Common myeloid progenitor, CD34-positive (primary cell): Measurements from ENCODE around the gene MCTP2.
A peak's percentile ranks its signal among the peaks of the same experiment; 100 is the strongest.

Source experiments
- CTCF ChIA-PET: fragments of 350-600 bp; sonication (Branson Sonifier 250); formaldehyde crosslinking; loops from one replicate; lab custom pipeline; 2021; ENCODE audit warnings: antibody characterized with exemption; lab: Charles Lee
- POLR2A ChIA-PET: fragments of 350-600 bp; sonication (Branson Sonifier 250); formaldehyde crosslinking; loops from one replicate; lab custom pipeline; 2021; ENCODE audit warnings: antibody characterized with exemption; lab: Charles Lee
- DNase-seq, 3 donors: peaks; one replicate each; pipeline versions ENCODE4 v3.0.0 to v3.0.0-alpha.2; 2013
- H3K27ac ChIP-seq, 2 experiments: 1 replicate in 1 of 2; 2 replicates in 1 of 2; pipeline ENCODE4 v1.7.0; 2013; ENCODE audit warnings: inconsistent platforms in 2 of 2, low read length in 2 of 2, mild to moderate bottlenecking in 2 of 2, low read depth in 1 of 2, moderate library complexity in 1 of 2; ENCODE audit not compliant: severe bottlenecking in 2 of 2, insufficient read depth in 1 of 2, poor library complexity in 1 of 2
- H3K27me3 ChIP-seq, 5 experiments: replicated peaks in 2 of 5; 1 replicate in 3 of 5; 2 replicates in 2 of 5; pipeline versions ENCODE4 v1.6.1 to v1.7.0; 2013; ENCODE audit warnings: low read length in 4 of 5, mild to moderate bottlenecking in 2 of 5, moderate library complexity in 2 of 5, inconsistent platforms in 1 of 5; ENCODE audit not compliant: insufficient read depth in 5 of 5, control insufficient read depth in 4 of 5
- H3K36me3 ChIP-seq, 4 experiments: 1 replicate in 2 of 4; 2 replicates in 2 of 4; pipeline versions ENCODE4 v1.6.1 to v1.7.0; 2013; ENCODE audit warnings: low read length in 3 of 4, control low read depth in 1 of 4, mild to moderate bottlenecking in 1 of 4; ENCODE audit not compliant: control insufficient read depth in 4 of 4, insufficient read depth in 4 of 4
- H3K4me1 ChIP-seq, 4 experiments: 1 replicate in 3 of 4; 2 replicates in 1 of 4; pipeline versions ENCODE4 v1.6.1 to v1.7.1; 2013; ENCODE audit warnings: low read length in 3 of 4, mild to moderate bottlenecking in 3 of 4, control low read depth in 1 of 4, inconsistent platforms in 1 of 4, moderate library complexity in 1 of 4; ENCODE audit not compliant: control insufficient read depth in 4 of 4, insufficient read depth in 4 of 4; ENCODE audit errors: control extremely low read depth in 1 of 4
- H3K4me3 ChIP-seq, 7 experiments: 1 replicate in 4 of 7; 2 replicates in 3 of 7; pipeline versions ENCODE4 v1.5.1 to v1.7.0; 2013; ENCODE audit warnings: mild to moderate bottlenecking in 7 of 7, low read length in 6 of 7, moderate library complexity in 6 of 7, inconsistent platforms in 2 of 7, low read depth in 2 of 7, control low read depth in 1 of 7; ENCODE audit not compliant: insufficient read depth in 4 of 7, control insufficient read depth in 1 of 7; ENCODE audit errors: extremely low read depth in 1 of 7
- H3K9me3 ChIP-seq, 5 experiments: 1 replicate in 4 of 5; 2 replicates in 1 of 5; pipeline versions ENCODE4 v1.6.1 to v1.7.1; 2013; ENCODE audit warnings: low read length in 4 of 5, mild to moderate bottlenecking in 2 of 5, inconsistent platforms in 1 of 5, low read depth in 1 of 5, moderate library complexity in 1 of 5; ENCODE audit not compliant: control insufficient read depth in 4 of 5, insufficient read depth in 2 of 5; ENCODE audit errors: control extremely low read depth in 1 of 5
- WGBS: methylation state at CpG from one replicate; pipeline ENCODE4 v1.1.5; 2013; ENCODE audit not compliant: insufficient coverage; 5-methylcytosine and 5-hydroxymethylcytosine counted together

Gene MCTP2

DNA sequence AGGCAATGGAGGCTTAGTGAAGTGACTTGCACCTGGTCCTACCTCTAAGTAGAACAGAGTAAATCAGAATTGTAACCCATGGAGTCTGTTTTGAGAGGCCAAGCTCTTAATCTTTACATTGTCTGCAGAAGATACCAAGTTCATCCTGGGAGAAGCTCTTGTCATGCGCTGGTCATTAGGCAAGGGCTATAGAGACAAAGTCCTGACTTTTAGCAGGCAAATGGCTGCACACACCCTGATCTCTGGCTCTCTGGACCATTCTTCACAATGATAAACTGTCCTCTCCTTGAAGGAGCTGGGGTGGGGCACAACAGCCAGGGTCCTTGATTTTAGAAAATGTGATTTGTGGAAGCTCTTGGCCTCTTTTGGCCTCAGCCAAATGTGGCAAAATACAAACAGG, 65.4 kb downstream of the MCTP2 start:
- CTCF ChIA-PET: interaction anchor here (0.7 to 3.1 kb wide), 7 partner anchors 9 to 131 kb away, joined by 3 to 26 read pairs (median 5); no protein-coding TSS in a partner anchor
- 100% methylated on average over 1 of the region's 1 CpG for WGBS
- Histone ChIP-seq H3K4me3 (no peak overlapping the region), H3K4me1 (peaks cover 42 to 81% (median 59%) of the 10 kb centered on the region in 4 experiments), H3K27ac (peak overlapping the region in 1 of 2 experiments; percentile 73), H3K36me3 (peaks cover 0 to 31% (median 1%) of the 10 kb centered on the region in 4 experiments), H3K27me3 (no peaks in the 10 kb centered on the region), H3K9me3 (peaks cover 0 to 7% (median 0%) of the 10 kb centered on the region in 5 experiments)
- DNase-seq: no peak
- POLR2A ChIA-PET: interaction anchor here (0.7 kb wide), 1 partner anchor 65 kb away, joined by 3 read pairs; the partner anchor contains the start of gene MCTP2

DNA sequence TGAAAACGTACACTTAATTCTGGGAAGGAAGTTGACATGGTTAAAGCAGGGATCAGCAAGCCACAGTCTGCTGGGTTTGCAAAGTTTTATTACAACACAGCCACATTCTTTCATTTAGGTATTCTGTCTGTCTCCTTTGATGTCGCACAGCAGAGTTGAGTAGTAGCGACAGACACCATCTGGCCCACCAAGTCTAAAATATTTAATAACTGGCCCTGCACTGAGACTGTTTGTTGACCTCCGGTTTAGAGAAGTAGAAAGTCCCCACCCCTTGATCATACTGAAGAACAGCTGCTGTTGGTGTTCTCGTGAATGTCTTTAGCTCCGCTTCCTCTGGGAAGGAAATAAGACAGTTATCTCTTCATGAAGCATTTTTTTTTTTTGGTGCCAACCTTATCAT, 66.2 kb downstream of the MCTP2 start:
- H3K36me3 ChIP-seq: peaks cover 2 to 40% (median 6%) of the 10 kb centered on the region in 4 experiments
- peaks cover 37 to 83% (median 63%) of the 10 kb centered on the region in 4 experiments for H3K4me1 ChIP-seq
- H3K27ac ChIP-seq: peak overlapping the region; percentile 12 to 73
- no peaks in the 10 kb centered on the region for H3K27me3 ChIP-seq
- ChIA-PET POLR2A (interaction anchor here (0.6 to 1.1 kb wide), 2 partner anchors 11 to 66 kb away, joined by 3 read pairs; partner anchors contain the start of gene MCTP2), CTCF (interaction anchor here (1.2 to 3.1 kb wide), 4 partner anchors 9 to 132 kb away, joined by 4 to 26 read pairs (median 5); no protein-coding TSS in a partner anchor)
- peak overlapping the region in 4 of 7 experiments; percentile 12 to 60 (median 38) for H3K4me3 ChIP-seq
- WGBS: 0% methylated on average over 2 of the region's 6 CpGs
- H3K9me3 ChIP-seq: peaks cover 0 to 7% (median 0%) of the 10 kb centered on the region in 5 experiments
- peak in 2 of 3 donors; percentile 70 to 82 for DNase-seq

DNA sequence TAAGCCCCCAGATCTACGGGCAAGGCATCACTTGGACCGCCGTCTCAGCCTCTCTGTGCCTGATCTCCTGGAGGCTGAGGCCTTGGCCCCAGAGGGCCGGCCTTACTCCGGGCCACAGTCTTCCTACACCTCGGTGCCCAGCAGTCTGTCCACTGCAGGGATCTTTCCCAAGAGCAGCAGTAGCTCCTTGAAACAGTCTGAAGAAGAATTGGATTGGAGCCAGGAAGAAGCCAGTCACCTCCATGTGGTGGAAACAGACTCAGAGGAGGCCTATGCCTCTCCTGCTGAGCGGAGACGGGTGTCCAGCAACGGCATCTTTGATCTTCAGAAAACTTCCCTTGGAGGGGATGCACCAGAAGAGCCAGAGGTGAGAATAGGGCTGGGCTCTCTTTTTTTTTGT, 67.0 kb downstream of the MCTP2 start:
- peaks cover 3 to 43% (median 8%) of the 10 kb centered on the region in 4 experiments for H3K36me3 ChIP-seq
- peaks cover 0 to 10% (median 0%) of the 10 kb centered on the region in 5 experiments for H3K9me3 ChIP-seq
- CTCF ChIA-PET: interaction anchor here (1.2 to 3.1 kb wide), 4 partner anchors 8 to 75 kb away, joined by 4 to 26 read pairs (median 6); no protein-coding TSS in a partner anchor
- H3K4me1 ChIP-seq: peaks cover 32 to 76% (median 59%) of the 10 kb centered on the region in 4 experiments
- no peaks in the 10 kb centered on the region for H3K27me3 ChIP-seq
- POLR2A ChIA-PET: interaction anchor here (1.1 kb wide), 1 partner anchor 67 kb away, joined by 3 read pairs; the partner anchor contains the start of gene MCTP2
- DNase-seq: no peak
- peak overlapping the region; percentile 12 to 73 for H3K27ac ChIP-seq
- WGBS: 100% methylated on average over 9 of the region's 9 CpGs
- peak overlapping the region in 4 of 7 experiments; percentile 5 to 54 (median 38) for H3K4me3 ChIP-seq

DNA sequence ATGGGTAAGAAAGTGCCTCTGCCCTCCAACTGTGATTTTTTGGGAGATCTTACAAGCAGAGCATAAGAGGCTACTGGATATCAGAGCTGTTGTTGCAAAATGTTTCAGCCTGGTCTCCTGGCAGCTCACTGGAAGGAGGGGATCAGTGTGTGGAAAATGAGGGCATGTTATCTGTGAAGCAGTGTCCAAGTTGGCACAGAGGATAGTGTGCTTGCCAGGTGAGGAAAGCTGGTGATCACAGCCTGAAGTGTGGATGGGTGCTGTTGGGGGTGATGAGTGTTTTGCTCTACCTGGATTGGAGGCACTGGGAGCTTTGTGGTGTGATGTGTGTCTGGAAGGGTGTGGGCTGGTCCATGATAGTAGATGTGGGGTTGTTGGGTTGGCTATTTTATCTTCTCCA, 69.3 kb downstream of the MCTP2 start:
- H3K27ac ChIP-seq: no peak overlapping the region
- no peaks in the 10 kb centered on the region for H3K27me3 ChIP-seq
- H3K4me3 ChIP-seq: no peak overlapping the region
- CTCF ChIA-PET: interaction anchor here (1.0 to 2.2 kb wide), 4 partner anchors 12 to 136 kb away, joined by 3 to 10 read pairs (median 5); no protein-coding TSS in a partner anchor
- peaks cover 0 to 7% (median 0%) of the 10 kb centered on the region in 5 experiments for H3K9me3 ChIP-seq
- H3K36me3 ChIP-seq: peaks cover 6 to 54% (median 14%) of the 10 kb centered on the region in 4 experiments
- POLR2A ChIA-PET: no interaction called here
- DNase-seq: no peak
- peaks cover 23 to 73% (median 53%) of the 10 kb centered on the region in 4 experiments for H3K4me1 ChIP-seq

DNA sequence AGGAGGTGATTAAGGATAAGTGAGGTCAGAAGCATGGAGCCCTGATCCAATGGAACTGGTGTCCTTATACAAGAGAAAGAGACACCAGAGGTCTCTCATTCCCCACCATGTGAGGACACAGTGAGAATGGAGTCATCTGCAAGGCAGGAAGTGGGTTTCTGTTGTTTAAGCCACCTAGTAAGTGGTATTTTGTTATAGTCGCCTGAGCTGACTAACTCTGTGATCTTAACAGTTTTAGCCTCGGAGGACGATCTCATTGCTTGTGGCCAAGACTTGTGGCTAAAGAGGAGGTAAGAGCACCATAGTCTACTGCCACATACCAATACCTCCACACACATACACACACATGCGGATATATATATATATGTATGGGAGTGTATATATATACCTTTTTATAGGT, 73.8 kb downstream of the MCTP2 start:
- peaks cover 11 to 59% (median 42%) of the 10 kb centered on the region in 4 experiments for H3K4me1 ChIP-seq
- peak overlapping the region in 1 of 7 experiments; percentile 25 for H3K4me3 ChIP-seq
- H3K9me3 ChIP-seq: peaks cover 0 to 7% (median 0%) of the 10 kb centered on the region in 5 experiments
- no CpG with 5 or more reads among the region's 4 CpGs for WGBS
- H3K27me3 ChIP-seq: no peaks in the 10 kb centered on the region
- DNase-seq: peak in 2 of 3 donors; percentile 63 to 78
- CTCF ChIA-PET: interaction anchor here (1.0 to 9.7 kb wide), 8 partner anchors 10 to 141 kb away, joined by 3 to 84 read pairs (median 10); partner anchors contain the start of gene MCTP2
- POLR2A ChIA-PET: no interaction called here
- H3K27ac ChIP-seq: no peak overlapping the region
- H3K36me3 ChIP-seq: peaks cover 6 to 82% (median 24%) of the 10 kb centered on the region in 4 experiments

DNA sequence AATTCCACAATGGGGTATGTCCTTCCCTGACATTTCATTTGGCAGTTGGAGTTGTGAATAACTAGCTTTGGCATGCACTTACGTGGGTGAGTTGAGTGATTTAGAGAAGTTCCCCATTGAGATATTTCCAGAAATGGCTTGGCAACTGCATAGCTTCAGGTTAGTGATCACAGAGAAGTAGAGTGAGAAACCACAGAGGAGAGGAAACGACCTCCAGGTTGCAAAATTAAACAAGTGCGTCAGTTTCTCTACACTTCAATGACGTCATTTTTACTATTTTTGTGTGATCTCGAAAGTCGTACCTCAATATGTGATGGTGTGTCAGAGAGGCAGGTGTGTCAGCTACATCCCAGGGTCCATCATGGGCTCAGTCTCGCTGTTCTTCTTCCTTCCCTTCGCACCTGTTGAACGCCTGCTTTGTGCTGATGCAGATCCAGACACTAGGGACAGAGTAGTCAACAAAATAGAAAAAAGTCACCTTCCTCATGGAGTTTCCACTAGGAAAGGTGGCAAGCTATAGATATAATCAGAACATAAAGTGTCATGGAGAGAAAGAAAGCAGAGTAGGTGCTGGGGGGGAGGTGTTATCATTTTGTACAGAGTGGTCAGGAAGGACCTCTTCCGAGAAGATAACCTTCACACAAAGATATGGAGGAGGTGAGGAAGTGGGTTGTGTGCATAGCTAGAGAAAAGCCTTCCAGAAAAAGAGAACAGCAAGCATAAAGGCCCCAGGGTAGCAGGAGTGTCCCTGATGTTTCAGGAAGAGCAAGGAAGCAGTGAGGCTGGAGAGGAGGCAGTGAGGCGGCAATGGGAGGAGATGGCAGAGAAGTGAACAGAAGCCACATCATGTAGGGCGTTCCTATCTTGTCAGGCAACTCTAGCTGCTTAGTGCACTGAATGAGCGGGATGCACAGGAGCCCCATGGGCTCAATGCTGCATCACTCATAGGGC, 75.6 kb downstream of the MCTP2 start:
- peaks cover 0 to 3% (median 0%) of the 10 kb centered on the region in 5 experiments for H3K9me3 ChIP-seq
- peaks cover 11 to 49% (median 34%) of the 10 kb centered on the region in 4 experiments for H3K4me1 ChIP-seq
- peak overlapping the region; percentile 47 to 72 for H3K27ac ChIP-seq
- ChIA-PET CTCF (interaction anchor here (0.6 to 9.7 kb wide), 19 partner anchors 9 to 142 kb away, joined by 3 to 84 read pairs (median 4); partner anchors contain the start of gene MCTP2), POLR2A (interaction anchor here (0.6 to 1.7 kb wide), 8 partner anchors 11 to 77 kb away, joined by 3 to 8 read pairs (median 4); partner anchors contain the start of gene MCTP2)
- peak overlapping the region in 1 of 7 experiments; percentile 21 for H3K4me3 ChIP-seq
- DNase-seq: peak; percentile 71 to 93 (median 79)
- 24% methylated on average over 10 of the region's 13 CpGs for WGBS
- no peaks in the 10 kb centered on the region for H3K27me3 ChIP-seq
- peaks cover 6 to 74% (median 23%) of the 10 kb centered on the region in 4 experiments for H3K36me3 ChIP-seq
